Prostate gland (tissue), 2 donors: Measurements from ENCODE around the gene POLD4. TPM values are rescaled to one million over a fixed set of nuclear protein-coding genes. Genes with fewer than 3 reads are reported as not detected.

Experiments used
- DNase-seq: peaks from one replicate; pipeline ENCODE4 v3.0.0-alpha.2; 2019; ENCODE audit warnings: low spot score
- H3K27ac ChIP-seq, 2 donors: fragments of 200-600 bp; sonication (generic); 2 replicates each; pipeline ENCODE4 v1.5.1; 2017 to 2019
- H3K27me3 ChIP-seq: fragments of 200-600 bp; sonication (generic); replicated peaks from 2 replicates; pipeline ENCODE4 v1.5.1; 2019; ENCODE audit not compliant: insufficient read depth
- H3K36me3 ChIP-seq, 2 donors: fragments of 200-600 bp; sonication (generic); 1 replicate in 1 of 2; 2 replicates in 1 of 2; pipeline versions ENCODE4 v1.5.1 to v1.8.1; 2017 to 2019
- H3K4me1 ChIP-seq: fragments of 200-600 bp; sonication (generic); replicated peaks from 2 replicates; pipeline ENCODE4 v1.5.1; 2019
- H3K4me3 ChIP-seq, 2 donors: fragments of 200-600 bp; sonication (generic); 2 replicates each; pipeline ENCODE4 v1.5.1; 2017 to 2019
- H3K9me3 ChIP-seq: fragments of 200-600 bp; sonication (generic); 2 replicates; pipeline ENCODE4 v1.5.1; 2017
- CTCF ChIP-seq, 4 experiments: fragments of 200-600 bp in 2 of 4; fragments of 450-650 bp in 2 of 4; sonication (generic) in 2 of 4; IDR thresholded peaks; 1 replicate in 3 of 4; 2 replicates in 1 of 4; pipeline ENCODE4 v1.5.1; 2016 to 2019; ENCODE audit warnings: antibody characterized with exemption in 4 of 4, mild to moderate bottlenecking in 2 of 4, moderate library complexity in 2 of 4
- POLR2A ChIP-seq: fragments of 450-650 bp; IDR thresholded peaks from one replicate; pipeline ENCODE4 v1.6.1; 2016; ENCODE audit warnings: antibody characterized with exemption, mild to moderate bottlenecking
- POLR2AphosphoS5 ChIP-seq: sonication (generic); formaldehyde crosslinking; IDR thresholded peaks from one replicate; pipeline ENCODE4 v1.6.1; 2017; ENCODE audit warnings: antibody characterized with exemption
- WGBS: methylation state at CpG from one replicate; pipeline ENCODE4 v1.1.5; 2018; 5-methylcytosine and 5-hydroxymethylcytosine counted together
- intact Hi-C: fragments of 100-400 bp; cut with DNase I; formaldehyde crosslinking; loops from one replicate; pipeline ENCODE4 v1.14.2; 2022
- total RNA-seq, 2 donors: library from RNA; depleted of rRNA; stranded (reverse); fragments of >200 nt; gene quantifications; one replicate each; pipeline ENCODE4 v1.1.0, GENCODE V29; 2016

POLD4 gene
- total RNA-seq, 2 donors from 2014 or later, result 95.1 to 145 TPM

DNA sequence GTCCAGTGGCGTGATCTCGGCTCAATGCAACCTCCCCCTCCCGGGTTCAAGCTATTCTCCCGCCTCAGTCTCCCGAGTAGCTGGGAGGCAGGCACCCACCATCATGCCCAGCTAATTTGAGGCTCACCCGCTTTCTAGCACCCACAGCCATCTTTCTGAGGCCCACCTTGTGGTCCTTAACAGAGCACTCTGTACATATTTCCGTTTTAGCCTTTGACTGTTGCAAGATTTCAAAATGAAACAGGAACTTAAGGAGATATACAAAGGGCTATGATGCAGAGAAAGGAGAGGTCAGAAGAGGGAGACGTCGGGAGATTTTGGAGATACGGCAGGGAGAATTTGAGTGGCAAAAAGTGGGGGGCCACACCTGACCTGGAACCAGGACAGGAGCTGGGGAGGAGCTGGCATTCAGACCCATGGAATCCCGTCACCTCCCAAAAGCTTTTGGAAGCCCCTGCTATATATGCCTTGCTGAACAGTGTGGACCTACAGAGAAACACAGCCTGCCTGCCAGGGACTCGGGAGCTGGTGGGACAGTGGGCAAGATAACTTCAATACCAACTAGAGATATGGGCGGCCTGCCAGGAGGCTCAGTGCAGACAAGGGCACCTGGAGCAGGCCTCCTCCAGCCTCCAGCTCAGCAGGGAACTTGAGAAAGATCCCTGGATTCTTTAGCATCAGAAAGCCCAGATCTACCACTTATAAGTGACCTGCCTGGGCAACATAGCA lies 28.1 kb upstream of the POLD4 start:
- H3K9me3 ChIP-seq, result no peaks in the 10 kb centered on the region
- H3K27ac ChIP-seq, result no peak overlapping the region
- no peak for DNase-seq
- intact Hi-C loops, result loop anchor here (5.0 kb wide), 1 partner anchor 119 kb away; no protein-coding TSS in a partner anchor
- WGBS, result 79% methylated on average over 13 of the region's 13 CpGs
- no peak for TF ChIP-seq POLR2AphosphoS5
- no peak for TF ChIP-seq POLR2A
- no peak for TF ChIP-seq CTCF (IDR thresholded peaks at IDR 0.05)
- no peaks in the 10 kb centered on the region for H3K36me3 ChIP-seq
- no peak overlapping the region for H3K4me3 ChIP-seq
- H3K27me3 ChIP-seq, result no peaks in the 10 kb centered on the region
- H3K4me1 ChIP-seq, result peaks cover 3% of the 10 kb centered on the region

- H3K4me1 ChIP-seq, result no peaks in the 10 kb centered on the region
- no peak for DNase-seq
- 64% methylated on average over 23 of the region's 23 CpGs for WGBS
- H3K9me3 ChIP-seq, result no peaks in the 10 kb centered on the region
- H3K27ac ChIP-seq, result no peak overlapping the region
- H3K36me3 ChIP-seq, result no peaks in the 10 kb centered on the region
- no peak overlapping the region for H3K4me3 ChIP-seq
- no peaks in the 10 kb centered on the region for H3K27me3 ChIP-seq
- intact Hi-C loops, result loop anchor here (5.0 kb wide), 1 partner anchor 117 kb away; no protein-coding TSS in a partner anchor
- TF ChIP-seq CTCF (IDR thresholded peaks at IDR 0.05), result no peak
- TF ChIP-seq POLR2A, result no peak
- TF ChIP-seq POLR2AphosphoS5, result no peak
Observed at GRCh38 chr11:67379061-67380058, 26.0 kb upstream of the POLD4 start.

DNA sequence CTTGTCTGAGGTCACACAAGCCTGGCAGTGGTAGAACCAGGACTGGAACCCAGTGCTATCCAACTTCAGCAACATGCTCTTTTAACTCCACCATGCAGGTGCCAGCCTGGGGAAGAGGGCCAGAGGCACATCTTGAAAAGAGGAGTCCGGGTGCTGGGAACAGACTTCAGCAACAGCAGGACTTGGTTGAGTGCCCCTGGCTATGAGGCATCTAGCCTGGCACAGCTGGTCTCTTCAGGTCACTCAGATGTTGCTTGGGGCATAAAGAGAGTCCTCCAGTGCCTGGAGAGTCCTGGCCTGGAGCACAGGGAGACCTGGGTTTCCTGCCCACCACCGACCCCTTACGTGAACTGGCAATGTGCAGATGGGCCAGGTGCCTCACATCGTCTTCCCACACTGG lies 25.2 kb upstream of the POLD4 start:
- H3K4me1 ChIP-seq, result peaks cover 4% of the 10 kb centered on the region
- no peaks in the 10 kb centered on the region for H3K36me3 ChIP-seq
- WGBS, result 94% methylated on average over 4 of the region's 4 CpGs
- no peak overlapping the region for H3K27ac ChIP-seq
- H3K9me3 ChIP-seq, result no peaks in the 10 kb centered on the region
- no peak overlapping the region for H3K4me3 ChIP-seq
- TF ChIP-seq POLR2AphosphoS5 (no peak), CTCF (IDR thresholded peaks at IDR 0.05) (no peak), POLR2A (no peak)
- no peak for DNase-seq
- H3K27me3 ChIP-seq, result no peaks in the 10 kb centered on the region
- intact Hi-C loops, result no loop called here

GRCh38 chr11:67376873-67377808 lies 23.8 kb upstream of the POLD4 start:
- WGBS, result 75% methylated on average over 5 of the region's 6 CpGs
- Histone ChIP-seq H3K4me3 (no peak overlapping the region), H3K27ac (no peak overlapping the region), H3K27me3 (no peaks in the 10 kb centered on the region), H3K36me3 (no peaks in the 10 kb centered on the region), H3K4me1 (peaks cover 6% of the 10 kb centered on the region), H3K9me3 (no peaks in the 10 kb centered on the region)
- DNase-seq, result no peak
- TF ChIP-seq POLR2AphosphoS5 (no peak), POLR2A (no peak), CTCF (IDR thresholded peaks at IDR 0.05) (no peak)
- intact Hi-C loops, result no loop called here
